ENCODE data around the gene IDH3G.

The IDH3G gene

GRCh38 chrX:153771415-153772315 lies 22.5 kb downstream of the IDH3G start (continued):
- no peak for TF ChIP-seq ZFP41 (tag by site-specific recombination; IDR thresholded peaks at IDR 0.05; ENCODE audit: borderline replicate concordance)

GRCh38 chrX:153770601-153771414 lies 23.4 kb downstream of the IDH3G start:
- H3K9me3 ChIP-seq (ENCODE audit: control insufficient read depth, insufficient read depth, low read depth, low read length) = no peaks in the 10 kb centered on the region
- H3K27ac ChIP-seq (ENCODE audit: extremely low read depth, low read depth, low read length) = no peak overlapping the region
- no peaks in the 10 kb centered on the region for H3K4me1 ChIP-seq (ENCODE audit: control insufficient read depth, insufficient read depth, low read length)
- no peaks in the 10 kb centered on the region for H3K36me3 ChIP-seq (ENCODE audit: control insufficient read depth in 2 of 2, insufficient read depth in 1 of 2, low read length in 2 of 2)
- TF ChIP-seq KLF17 (tag by site-specific recombination; IDR thresholded peaks at IDR 0.05) = peak; percentile 81
- no peak for TF ChIP-seq GLI2 (tag by site-specific recombination; IDR thresholded peaks at IDR 0.05; ENCODE audit: borderline replicate concordance, low read depth)
- TF ChIP-seq GLIS1 (tag by site-specific recombination; IDR thresholded peaks at IDR 0.05) = peak; percentile 35
- peak; percentile 10; the same call in 1 of the 2 replicates for TF ChIP-seq KLF1 (tag by site-specific recombination; IDR thresholded peaks at IDR 0.05)
- H3K4me3 ChIP-seq (ENCODE audit: low read depth, low read length) = no peak overlapping the region
- ChIA-PET CTCF (no interaction called here), POLR2A (no interaction called here)

- CTCF ChIA-PET = no interaction called here
- TF ChIP-seq BCL11B (tag by site-specific recombination; IDR thresholded peaks at IDR 0.05; ENCODE audit: low read depth) (0 out of 2 replicates have a peak, but pooled peaks have one; percentile 13), ZNF155 (tag by site-specific recombination; IDR thresholded peaks at IDR 0.05) (no peak)
- Histone ChIP-seq H3K27ac (ENCODE audit: extremely low read depth, low read depth, low read length) (no peak overlapping the region), H3K9me3 (ENCODE audit: control insufficient read depth, insufficient read depth, low read depth, low read length) (no peaks in the 10 kb centered on the region), H3K36me3 (ENCODE audit: control insufficient read depth in 2 of 2, insufficient read depth in 1 of 2, low read length in 2 of 2) (no peaks in the 10 kb centered on the region), H3K4me3 (ENCODE audit: low read depth, low read length) (no peak overlapping the region), H3K4me1 (ENCODE audit: control insufficient read depth, insufficient read depth, low read length) (0 out of 2 replicates have a peak, but pooled peaks cover 3% of the 10 kb centered on the region)
- POLR2A ChIA-PET = no interaction called here
Measured at GRCh38 chrX:153769865-153770600, 24.1 kb downstream of the IDH3G start.

GRCh38 chrX:153769158-153769864 lies 24.9 kb downstream of the IDH3G start:
- ChIA-PET POLR2A (no interaction called here), CTCF (interaction anchor here (1.7 kb wide), 1 partner anchor 159 kb away, joined by 4 read pairs; no protein-coding TSS in a partner anchor)
- TF ChIP-seq ZIC2 (tag by site-specific recombination; IDR thresholded peaks at IDR 0.05) = peak; percentile 24; the same call in 1 of the 2 replicates
- TF ChIP-seq AEBP2 (tag by site-specific recombination; IDR thresholded peaks at IDR 0.05; ENCODE audit: borderline replicate concordance) = no peak
- H3K4me1 ChIP-seq (ENCODE audit: control insufficient read depth, insufficient read depth, low read length) = 0 out of 2 replicates have a peak, but pooled peaks cover 3% of the 10 kb centered on the region
- no peak overlapping the region for H3K27ac ChIP-seq (ENCODE audit: extremely low read depth, low read depth, low read length)
- no peaks in the 10 kb centered on the region for H3K9me3 ChIP-seq (ENCODE audit: control insufficient read depth, insufficient read depth, low read depth, low read length)
- no peak overlapping the region for H3K4me3 ChIP-seq (ENCODE audit: low read depth, low read length)
- H3K36me3 ChIP-seq (ENCODE audit: control insufficient read depth in 2 of 2, insufficient read depth in 1 of 2, low read length in 2 of 2) = no peaks in the 10 kb centered on the region

Data from HEK293 (cell line).